ENCODE data around the gene ZNF746.

- TF ChIP-seq CTCF (IDR thresholded peaks at IDR 0.05) (no peak), POLR2AphosphoS5 (IDR thresholded peaks at IDR 0.05; ENCODE audit: low read depth, low read length) (no peak), TCF7L2 (IDR thresholded peaks at IDR 0.05; ENCODE audit: low read depth, low read length) (no peak)
- TF ChIP-seq, protein P1, sequence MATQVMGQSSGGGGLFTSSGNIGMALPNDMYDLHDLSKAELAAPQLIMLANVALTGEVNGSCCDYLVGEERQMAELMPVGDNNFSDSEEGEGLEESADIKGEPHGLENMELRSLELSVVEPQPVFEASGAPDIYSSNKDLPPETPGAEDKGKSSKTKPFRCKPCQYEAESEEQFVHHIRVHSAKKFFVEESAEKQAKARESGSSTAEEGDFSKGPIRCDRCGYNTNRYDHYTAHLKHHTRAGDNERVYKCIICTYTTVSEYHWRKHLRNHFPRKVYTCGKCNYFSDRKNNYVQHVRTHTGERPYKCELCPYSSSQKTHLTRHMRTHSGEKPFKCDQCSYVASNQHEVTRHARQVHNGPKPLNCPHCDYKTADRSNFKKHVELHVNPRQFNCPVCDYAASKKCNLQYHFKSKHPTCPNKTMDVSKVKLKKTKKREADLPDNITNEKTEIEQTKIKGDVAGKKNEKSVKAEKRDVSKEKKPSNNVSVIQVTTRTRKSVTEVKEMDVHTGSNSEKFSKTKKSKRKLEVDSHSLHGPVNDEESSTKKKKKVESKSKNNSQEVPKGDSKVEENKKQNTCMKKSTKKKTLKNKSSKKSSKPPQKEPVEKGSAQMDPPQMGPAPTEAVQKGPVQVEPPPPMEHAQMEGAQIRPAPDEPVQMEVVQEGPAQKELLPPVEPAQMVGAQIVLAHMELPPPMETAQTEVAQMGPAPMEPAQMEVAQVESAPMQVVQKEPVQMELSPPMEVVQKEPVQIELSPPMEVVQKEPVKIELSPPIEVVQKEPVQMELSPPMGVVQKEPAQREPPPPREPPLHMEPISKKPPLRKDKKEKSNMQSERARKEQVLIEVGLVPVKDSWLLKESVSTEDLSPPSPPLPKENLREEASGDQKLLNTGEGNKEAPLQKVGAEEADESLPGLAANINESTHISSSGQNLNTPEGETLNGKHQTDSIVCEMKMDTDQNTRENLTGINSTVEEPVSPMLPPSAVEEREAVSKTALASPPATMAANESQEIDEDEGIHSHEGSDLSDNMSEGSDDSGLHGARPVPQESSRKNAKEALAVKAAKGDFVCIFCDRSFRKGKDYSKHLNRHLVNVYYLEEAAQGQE (IDR thresholded peaks at IDR 0.05; ENCODE audit: insufficient read depth in 1 of 2, low read depth in 2 of 2, low read length in 1 of 2): no peak
Observed at GRCh38 chr7:149442924-149443323, 54.7 kb downstream of the ZNF746 start.
